ENCODE data around the gene NFATC2. TPM values are rescaled to one million over a fixed set of nuclear protein-coding genes. Genes with fewer than 3 reads are reported as not detected.

The NFATC2 gene
- total RNA-seq, 1 donor from 2014 or later = 0.89 TPM

DNA sequence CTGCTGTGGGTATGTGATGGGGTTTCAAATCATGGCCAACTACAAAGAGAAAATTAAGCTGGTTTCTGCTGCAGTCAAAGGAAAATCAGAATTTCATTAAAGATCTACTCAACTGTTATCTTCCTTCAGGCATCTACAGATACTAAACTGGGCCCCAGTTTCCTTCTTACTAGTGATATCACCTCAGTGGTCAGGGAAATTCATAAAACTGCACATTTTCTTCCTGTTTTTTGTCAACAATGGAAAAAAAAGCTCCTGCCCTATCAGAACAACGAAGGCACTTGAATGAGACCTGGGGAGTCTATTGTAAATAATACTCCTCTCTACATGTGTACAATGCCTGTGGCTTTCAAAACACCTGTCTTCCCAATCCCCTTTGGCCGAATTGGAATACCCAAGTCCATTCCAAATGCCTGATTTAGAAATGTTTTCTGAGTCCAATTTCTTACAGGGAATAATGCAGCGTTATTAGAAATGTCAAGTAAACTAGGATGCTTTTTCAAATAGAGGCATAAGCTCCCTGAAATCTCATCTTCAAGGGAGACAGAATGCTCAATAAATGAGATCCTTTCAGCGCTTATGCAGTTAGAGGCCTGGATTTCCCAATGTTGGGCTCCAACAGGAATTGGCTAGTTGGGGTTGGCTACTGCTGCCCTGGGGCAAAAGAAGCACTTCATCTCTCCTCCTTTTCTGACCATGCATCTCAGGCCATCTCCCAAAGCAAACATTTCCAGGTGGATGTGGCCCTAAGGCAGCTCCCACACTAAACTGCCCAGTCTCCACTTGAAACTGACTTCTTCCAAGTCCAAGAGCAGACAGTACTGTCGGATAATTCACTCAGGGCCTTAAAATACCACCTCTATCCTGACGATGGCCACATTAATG lies 143.3 kb downstream of the NFATC2 start:
- no peak for DNase-seq (ENCODE audit: extremely low spot score, unreplicated experiment)
- Mint-ChIP-seq H3K4me3 (ENCODE audit: unreplicated experiment) (no peak overlapping the region), H3K27me3 (ENCODE audit: unreplicated experiment) (no peaks in the 10 kb centered on the region), H3K9me3 (ENCODE audit: unreplicated experiment) (no peaks in the 10 kb centered on the region), H3K27ac (ENCODE audit: unreplicated experiment) (no peak overlapping the region), H3K36me3 (ENCODE audit: unreplicated experiment) (no peaks in the 10 kb centered on the region), H3K4me1 (ENCODE audit: unreplicated experiment) (peaks cover 8% of the 10 kb centered on the region)
- TF ChIP-seq, protein P1, sequence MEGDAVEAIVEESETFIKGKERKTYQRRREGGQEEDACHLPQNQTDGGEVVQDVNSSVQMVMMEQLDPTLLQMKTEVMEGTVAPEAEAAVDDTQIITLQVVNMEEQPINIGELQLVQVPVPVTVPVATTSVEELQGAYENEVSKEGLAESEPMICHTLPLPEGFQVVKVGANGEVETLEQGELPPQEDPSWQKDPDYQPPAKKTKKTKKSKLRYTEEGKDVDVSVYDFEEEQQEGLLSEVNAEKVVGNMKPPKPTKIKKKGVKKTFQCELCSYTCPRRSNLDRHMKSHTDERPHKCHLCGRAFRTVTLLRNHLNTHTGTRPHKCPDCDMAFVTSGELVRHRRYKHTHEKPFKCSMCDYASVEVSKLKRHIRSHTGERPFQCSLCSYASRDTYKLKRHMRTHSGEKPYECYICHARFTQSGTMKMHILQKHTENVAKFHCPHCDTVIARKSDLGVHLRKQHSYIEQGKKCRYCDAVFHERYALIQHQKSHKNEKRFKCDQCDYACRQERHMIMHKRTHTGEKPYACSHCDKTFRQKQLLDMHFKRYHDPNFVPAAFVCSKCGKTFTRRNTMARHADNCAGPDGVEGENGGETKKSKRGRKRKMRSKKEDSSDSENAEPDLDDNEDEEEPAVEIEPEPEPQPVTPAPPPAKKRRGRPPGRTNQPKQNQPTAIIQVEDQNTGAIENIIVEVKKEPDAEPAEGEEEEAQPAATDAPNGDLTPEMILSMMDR (IDR thresholded peaks at IDR 0.05) = no peak

DNA sequence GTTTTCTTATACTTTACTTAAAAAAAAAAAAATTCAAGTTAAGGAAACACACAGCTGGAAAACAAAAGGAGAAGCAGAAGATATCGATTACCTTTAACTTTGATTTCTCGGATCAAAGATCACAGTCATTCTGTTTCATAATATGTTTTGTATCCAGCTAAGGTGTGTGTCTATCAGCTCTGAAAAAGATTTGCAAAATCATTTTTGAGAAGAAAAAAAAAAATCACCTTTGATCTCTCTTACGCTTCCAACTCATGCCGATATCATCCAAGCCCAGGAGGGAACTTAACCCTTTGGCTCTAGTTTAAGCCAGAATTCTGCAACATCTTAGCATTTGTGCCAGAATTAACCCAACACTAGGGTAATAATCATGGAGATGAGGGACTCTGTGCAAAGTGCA lies 144.0 kb downstream of the NFATC2 start:
- no peaks in the 10 kb centered on the region for H3K36me3 Mint-ChIP-seq (ENCODE audit: unreplicated experiment)
- peaks cover 14% of the 10 kb centered on the region for H3K4me1 Mint-ChIP-seq (ENCODE audit: unreplicated experiment)
- no peak overlapping the region for H3K27ac Mint-ChIP-seq (ENCODE audit: unreplicated experiment)
- H3K27me3 Mint-ChIP-seq (ENCODE audit: unreplicated experiment) = no peaks in the 10 kb centered on the region
- TF ChIP-seq, protein P1 (IDR thresholded peaks at IDR 0.05) = no peak
- no peak for DNase-seq (ENCODE audit: extremely low spot score, unreplicated experiment)
- H3K4me3 Mint-ChIP-seq (ENCODE audit: unreplicated experiment) = no peak overlapping the region
- no peaks in the 10 kb centered on the region for H3K9me3 Mint-ChIP-seq (ENCODE audit: unreplicated experiment)

DNA sequence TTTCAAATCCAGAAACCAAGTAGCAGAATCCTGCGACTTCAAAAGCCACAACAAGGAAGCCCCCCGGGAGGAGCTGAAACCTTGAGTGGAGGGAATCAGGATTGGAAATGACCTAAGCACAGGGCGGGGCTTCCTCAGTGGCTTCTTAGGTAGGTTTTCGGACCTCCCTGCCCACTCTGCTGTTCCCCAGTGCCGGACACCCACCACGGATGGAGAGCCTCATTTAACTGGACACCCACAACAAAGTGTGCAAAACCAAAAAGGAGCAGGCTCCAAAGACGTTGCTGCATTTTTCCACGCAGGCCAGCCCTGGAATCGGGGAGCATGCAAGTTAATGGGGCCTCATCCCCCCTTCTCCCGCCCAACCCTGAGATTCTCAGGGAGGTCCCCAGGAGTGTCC lies 144.4 kb downstream of the NFATC2 start:
- Mint-ChIP-seq H3K4me1 (ENCODE audit: unreplicated experiment) (peaks cover 15% of the 10 kb centered on the region), H3K27me3 (ENCODE audit: unreplicated experiment) (no peaks in the 10 kb centered on the region), H3K4me3 (ENCODE audit: unreplicated experiment) (no peak overlapping the region), H3K36me3 (ENCODE audit: unreplicated experiment) (no peaks in the 10 kb centered on the region), H3K27ac (ENCODE audit: unreplicated experiment) (no peak overlapping the region), H3K9me3 (ENCODE audit: unreplicated experiment) (no peaks in the 10 kb centered on the region)
- no peak for DNase-seq (ENCODE audit: extremely low spot score, unreplicated experiment)
- TF ChIP-seq, protein P1 (IDR thresholded peaks at IDR 0.05) = no peak

DNA sequence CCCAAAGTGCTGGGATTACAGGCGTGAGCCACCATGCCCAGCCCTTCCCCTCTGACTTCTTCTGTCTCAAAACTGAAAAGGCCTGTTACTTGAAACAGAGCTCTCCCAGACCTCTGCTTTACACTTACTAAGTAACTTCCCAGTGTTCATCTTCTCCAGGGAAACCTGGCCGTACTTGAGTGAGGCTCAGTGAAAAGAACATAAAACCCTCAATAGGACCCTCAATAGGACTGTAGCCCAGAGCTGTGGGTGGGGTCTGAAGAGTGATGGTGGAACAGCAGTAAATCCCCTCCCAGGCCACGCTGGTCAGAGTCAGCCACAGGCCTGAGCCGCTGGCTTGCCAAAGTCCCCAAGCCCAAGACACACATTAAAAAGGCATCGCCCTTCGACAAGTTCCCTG lies 145.4 kb downstream of the NFATC2 start:
- Mint-ChIP-seq H3K4me3 (ENCODE audit: unreplicated experiment) (no peak overlapping the region), H3K36me3 (ENCODE audit: unreplicated experiment) (no peaks in the 10 kb centered on the region), H3K4me1 (ENCODE audit: unreplicated experiment) (peaks cover 15% of the 10 kb centered on the region), H3K9me3 (ENCODE audit: unreplicated experiment) (no peaks in the 10 kb centered on the region), H3K27me3 (ENCODE audit: unreplicated experiment) (no peaks in the 10 kb centered on the region), H3K27ac (ENCODE audit: unreplicated experiment) (no peak overlapping the region)
- no peak for DNase-seq (ENCODE audit: extremely low spot score, unreplicated experiment)
- TF ChIP-seq, protein P1 (IDR thresholded peaks at IDR 0.05) = no peak

DNA sequence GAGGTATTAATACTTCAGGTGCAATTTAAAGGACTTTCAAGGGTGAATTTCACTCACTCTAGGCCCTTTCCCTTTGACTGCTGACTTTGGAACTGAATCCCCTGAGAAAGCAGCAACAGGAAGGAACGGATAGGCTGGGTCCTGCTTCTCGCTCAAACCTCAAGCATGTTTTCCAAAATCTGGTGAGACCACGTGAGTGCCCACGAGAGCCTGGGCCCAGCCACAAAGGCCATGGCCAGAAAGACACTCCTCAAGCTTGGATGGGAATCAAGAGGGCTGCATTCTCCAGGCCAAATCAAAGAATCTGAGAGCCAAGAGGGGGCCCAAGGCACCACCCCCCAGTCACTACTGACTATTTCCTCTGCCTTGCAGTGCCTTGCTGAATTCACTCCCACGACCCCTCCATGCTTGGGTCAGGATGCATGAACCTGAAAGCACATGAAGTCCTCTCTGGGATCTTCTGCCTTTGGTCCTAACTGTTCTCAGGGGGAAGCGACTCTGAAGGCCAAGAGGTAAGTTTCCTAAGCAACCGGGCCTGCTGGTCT lies 146.1 kb downstream of the NFATC2 start:
- Mint-ChIP-seq H3K4me1 (ENCODE audit: unreplicated experiment) (peaks cover 15% of the 10 kb centered on the region), H3K9me3 (ENCODE audit: unreplicated experiment) (no peaks in the 10 kb centered on the region), H3K27ac (ENCODE audit: unreplicated experiment) (no peak overlapping the region), H3K36me3 (ENCODE audit: unreplicated experiment) (no peaks in the 10 kb centered on the region), H3K27me3 (ENCODE audit: unreplicated experiment) (no peaks in the 10 kb centered on the region), H3K4me3 (ENCODE audit: unreplicated experiment) (no peak overlapping the region)
- DNase-seq (ENCODE audit: extremely low spot score, unreplicated experiment) = no peak
- TF ChIP-seq, protein P1 (IDR thresholded peaks at IDR 0.05) = no peak

All from osteocyte (in vitro differentiated cells).